ENCODE measurements around the gene SPATA6.
A peak's percentile ranks its signal among the peaks of the same experiment; 100 is the strongest.
"Not testable (repeated sequence)": the region's sequence is repeated elsewhere in the genome, so short reads cannot be mapped to it uniquely, and the experiment has no call there.

SPATA6 gene

DNA sequence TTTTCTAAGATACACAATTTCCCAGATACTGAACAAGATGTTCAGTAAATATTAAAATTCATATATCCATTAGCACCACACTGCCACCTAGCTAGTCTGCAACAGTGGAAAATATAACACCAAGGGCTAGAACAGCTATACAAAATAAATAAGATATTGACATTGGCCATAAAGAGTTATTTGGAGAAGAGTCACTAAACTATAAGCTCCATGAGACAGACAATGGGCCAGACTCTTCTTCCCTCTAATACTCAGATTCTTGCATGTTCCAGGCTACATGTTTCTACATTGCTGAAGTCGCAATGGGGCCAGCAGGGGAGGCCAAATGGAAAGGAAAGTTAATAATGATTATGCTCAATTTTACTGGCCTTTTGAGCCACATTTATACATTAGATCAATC lies 21.5 kb downstream of the SPATA6 start:
- no peak for ATAC-seq

DNA sequence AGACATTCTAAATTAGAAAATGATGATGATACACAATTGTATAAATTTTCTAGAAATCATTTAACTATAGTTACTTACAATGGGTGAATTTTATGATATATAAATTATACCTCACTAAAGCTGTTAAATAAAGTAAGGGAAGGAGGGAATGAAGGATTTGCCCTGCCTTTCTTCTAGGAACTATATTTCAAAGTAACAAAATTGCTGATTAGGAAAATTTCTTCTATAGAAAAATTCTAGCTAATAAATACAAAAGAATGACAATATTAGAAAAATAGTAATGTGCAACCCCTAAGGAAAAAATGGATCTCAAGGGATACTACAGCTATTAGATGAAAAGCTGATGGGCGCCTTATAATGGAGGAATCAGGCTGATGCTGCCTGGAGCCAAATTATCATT lies 23.1 kb downstream of the SPATA6 start:
- no peak for ATAC-seq

DNA sequence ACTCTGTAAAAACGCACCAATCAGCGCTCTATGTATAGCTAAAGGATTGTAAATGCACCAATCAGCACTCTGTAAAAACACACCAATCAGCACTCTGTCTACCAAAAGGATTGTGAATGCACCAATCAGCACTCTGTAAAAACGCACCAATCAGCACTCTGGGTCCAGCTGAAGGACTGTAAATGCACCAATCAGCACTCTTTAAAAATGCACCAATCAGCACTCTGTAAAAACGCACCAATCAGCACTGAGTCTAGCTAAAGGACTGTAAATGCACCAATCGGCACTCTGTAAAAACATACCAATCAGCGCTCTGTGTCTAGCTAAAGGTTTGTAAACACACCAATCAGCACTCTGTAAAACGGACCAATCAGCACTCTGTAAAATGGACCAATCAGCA lies 27.8 kb downstream of the SPATA6 start:
- not testable (repeated sequence) for ATAC-seq

DNA sequence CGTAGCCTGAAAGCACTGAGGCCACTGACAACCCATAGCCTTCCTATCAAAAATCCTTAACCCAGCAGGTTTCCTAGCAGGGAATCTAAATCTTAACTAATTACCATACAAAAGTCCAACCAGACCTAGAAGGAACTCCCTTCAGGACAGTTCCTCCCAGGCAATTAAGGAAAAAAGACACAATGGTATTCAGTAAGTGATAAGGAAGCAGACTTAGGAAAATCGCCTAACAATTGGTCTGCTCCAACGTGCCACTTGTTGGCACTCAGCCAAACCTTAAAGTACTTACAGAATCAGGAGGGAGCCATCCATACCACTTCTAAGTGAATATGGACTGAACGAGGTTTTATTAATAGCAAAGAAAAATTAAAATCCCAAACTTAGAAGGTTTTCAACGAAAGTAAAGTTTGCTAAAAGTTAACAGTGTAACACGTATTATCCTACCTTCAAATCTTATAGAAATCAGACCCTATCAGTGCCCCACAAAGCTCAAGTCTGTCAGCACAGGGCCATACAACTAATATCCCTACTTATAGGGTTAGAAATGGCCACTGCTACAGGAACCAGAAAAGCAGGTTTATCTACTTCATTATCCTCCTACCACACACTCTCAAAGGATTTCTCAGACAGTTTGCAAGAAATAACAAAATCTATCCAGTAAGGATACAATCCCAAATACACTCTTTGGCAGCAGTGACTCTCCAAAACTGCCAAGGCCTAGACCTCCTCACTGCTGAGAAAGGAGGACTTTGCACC lies 29.0 kb downstream of the SPATA6 start:
- ATAC-seq, result no peak

DNA sequence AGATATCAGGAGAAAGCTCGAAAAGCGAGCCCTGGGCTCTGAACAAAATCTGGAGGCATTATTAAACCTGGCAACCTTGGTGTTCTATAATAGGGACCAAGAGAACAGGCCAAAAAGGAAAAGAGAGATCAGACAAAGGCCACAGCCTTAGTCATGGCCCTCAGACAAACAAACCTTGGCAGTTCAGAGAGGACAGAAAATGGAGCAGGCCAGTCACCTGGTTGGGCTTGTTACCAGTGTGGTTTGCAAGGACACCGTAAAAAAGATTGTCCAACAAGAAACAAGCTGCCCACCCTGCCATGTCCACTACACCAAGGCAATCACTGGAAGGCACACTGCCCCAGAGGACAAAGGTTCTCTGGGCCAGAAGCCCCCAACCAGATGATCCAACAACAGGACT lies 31.2 kb downstream of the SPATA6 start:
- ATAC-seq, result not testable (repeated sequence)

DNA sequence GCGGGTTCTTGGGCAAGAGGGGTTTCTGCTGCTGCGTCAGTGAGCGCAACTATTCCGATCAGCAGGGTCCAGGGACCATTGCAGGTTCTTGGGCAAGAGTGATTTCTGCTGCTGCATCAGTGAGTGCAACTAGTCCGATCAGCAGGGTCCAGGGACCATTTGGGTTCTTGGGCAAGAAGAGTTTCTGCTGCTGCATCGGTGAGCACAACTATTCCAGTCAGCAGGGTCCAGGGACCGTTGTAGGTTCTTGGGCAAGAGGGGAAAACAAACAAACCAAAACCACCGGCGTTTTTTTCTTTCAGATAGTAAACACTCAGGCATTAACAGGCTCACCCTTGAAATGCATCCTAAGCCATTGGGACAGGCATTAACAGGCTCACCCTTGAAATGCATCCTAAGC lies 32.6 kb downstream of the SPATA6 start:
- ATAC-seq, result no peak

DNA sequence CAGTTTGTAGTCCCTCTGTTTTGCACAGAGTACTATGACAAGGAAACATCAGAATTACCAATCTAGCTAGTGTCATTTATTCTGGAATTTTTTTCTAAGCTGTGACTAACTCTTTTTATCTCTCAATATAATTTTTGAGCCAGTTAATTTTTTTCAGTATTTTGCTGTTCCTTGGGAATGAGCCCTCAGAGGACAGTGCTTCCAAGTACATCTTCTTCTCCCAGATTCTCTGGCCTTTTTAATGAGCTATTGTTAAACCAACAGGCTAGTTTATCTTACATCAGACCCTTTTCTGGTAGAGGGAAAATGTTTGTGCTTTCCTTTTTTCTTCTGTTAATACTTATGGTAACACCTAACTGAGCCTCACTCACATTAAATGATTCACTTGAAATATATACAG lies 34.6 kb downstream of the SPATA6 start:
- not testable (repeated sequence) for ATAC-seq

DNA sequence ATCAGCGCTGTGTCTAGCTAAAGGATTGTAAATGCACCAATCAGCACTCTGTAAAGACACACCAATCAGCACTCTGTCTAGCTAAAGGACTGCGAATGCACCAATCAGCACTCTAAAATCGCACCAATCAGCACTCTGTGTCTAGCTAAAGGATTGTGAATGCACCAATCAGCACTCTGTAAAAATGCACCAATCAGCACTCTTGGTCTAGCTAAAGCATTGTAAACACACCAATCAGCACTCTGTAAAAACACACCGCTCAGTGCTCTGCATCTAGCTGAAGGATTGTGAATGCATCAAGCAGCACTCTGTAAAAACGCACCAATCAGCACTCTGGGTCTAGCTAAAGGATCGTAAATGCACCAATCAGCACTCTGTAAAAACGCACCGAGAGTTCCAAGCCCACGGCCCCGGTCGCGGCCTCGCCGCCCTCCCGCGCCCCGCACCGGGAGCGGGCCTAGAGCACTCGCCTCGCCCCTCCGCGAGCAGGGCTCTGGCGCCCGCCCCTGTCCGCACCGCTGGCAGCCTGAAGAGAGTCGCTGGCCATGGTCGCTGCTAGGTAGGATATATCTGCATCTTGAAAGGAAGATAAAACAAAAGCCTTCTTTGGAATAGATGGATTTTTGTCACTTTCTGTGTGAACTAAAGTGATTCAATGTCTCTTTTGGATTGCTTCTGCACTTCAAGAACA lies 36.5 kb downstream of the SPATA6 start:
- peak in 1 of 2 donors; percentile 51 for ATAC-seq

DNA sequence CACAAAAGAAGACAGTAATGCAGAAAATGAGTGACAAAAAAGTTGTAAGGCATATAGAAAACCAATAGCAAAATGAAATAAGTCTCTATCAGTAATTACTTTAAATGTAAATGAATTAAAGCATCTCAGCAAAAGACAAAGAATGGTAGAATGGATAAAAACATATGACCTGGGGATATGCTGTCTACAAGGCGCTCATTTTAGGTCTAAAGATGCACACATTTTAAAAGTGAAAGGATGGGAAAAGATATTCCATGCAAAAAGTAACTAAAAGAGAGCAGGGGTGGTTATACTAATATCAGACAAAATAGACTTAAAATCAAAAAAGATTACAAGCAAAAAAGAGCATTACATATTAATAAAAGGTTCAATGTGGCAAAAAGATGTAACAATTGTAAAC lies 41.2 kb downstream of the SPATA6 start:
- ATAC-seq, result no peak

DNA sequence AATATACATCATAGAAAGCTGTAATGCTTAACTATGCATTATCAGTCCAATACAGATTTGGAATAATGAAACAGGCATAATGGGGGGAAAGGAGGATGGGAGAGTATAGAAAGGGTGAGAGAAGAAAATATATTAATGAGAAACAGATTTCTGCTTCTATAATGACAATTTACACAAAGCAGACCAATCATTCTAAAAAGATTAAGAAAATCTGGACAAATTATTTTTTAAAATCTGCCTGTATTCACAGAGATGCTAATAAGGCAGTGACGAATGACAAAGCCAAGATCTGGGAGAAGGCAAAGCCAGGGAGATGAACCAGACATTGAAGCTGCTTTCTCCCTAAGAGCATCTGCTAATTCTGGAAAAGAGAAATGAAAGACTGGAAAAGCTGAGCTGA lies 50.0 kb downstream of the SPATA6 start:
- no peak for ATAC-seq

DNA sequence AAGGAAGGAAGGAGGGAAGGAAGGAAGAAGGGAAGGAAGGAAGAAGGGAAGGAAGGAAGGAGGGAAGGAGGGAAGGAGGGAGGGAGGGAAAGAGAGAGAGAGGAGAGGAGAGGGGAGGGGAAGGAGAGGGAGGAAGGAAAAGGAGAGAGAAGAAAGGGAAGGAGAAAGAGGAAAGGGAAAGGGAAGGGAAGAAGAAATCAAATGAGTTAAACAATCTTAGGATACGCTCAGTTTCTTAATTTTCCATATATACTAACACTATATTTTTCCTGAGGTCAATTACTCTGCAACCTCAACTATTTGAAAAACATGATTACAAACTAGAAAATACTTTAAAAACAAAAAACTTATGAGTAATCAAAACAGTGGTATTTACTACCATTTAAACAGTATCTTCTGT lies 53.3 kb downstream of the SPATA6 start:
- ATAC-seq, result no peak

DNA sequence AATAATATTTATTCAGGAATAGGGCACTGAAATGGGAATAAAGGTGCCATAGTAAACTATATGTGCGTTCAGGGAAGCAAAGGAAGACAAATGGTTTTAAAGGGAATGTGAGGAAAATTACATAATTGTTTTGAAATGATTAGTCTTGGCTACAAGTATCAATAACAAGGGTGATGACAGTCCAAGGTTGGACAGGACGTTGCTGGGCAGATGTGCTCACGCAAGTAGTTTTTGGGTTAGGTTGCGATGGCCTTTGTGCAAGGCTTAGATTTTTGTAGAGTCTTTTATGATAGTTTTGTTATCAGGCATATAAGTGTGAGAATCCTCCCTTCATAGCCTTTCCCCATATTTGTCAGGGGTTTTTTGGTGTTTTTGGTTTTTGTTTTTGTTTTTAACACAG lies 57.0 kb downstream of the SPATA6 start:
- no peak for ATAC-seq

DNA sequence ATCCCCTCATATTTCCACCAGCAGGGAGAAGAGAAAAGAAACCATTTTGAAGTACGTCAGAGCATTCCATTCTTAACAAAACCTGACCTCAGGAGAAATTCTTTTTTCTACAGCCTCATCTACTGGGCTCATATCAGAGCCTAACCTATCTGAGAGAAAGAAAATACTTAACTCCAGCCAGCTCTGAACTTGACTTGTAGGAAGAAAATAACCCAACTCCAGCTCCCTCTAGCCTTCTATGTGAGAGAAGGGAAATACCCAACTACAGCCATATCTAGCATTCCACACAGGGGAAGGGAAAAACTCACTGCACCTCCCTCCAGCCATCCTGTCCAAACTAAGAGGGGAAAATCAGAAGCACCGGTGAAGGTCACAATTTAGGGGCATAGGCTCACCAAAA lies 57.7 kb downstream of the SPATA6 start:
- no peak for ATAC-seq

DNA sequence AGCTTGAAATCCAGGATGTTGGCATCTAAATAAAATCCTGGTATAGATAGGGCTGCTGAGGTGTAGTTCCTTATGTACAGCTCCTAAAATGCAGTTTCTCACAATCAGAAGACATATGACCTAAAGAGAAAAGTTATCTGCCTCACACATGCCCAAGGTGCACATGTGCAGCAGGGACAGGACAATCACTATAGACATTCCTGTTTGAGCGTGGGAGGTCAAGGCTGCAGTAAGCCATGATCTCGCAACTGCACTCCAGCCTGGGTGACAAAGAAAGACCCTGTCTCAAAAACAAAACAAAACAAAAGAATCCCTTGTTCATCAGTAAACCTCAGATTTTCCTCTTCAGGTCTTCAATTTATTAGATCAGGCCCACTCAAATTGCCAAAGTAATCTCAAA lies 66.1 kb downstream of the SPATA6 start:
- ATAC-seq, result no peak

DNA sequence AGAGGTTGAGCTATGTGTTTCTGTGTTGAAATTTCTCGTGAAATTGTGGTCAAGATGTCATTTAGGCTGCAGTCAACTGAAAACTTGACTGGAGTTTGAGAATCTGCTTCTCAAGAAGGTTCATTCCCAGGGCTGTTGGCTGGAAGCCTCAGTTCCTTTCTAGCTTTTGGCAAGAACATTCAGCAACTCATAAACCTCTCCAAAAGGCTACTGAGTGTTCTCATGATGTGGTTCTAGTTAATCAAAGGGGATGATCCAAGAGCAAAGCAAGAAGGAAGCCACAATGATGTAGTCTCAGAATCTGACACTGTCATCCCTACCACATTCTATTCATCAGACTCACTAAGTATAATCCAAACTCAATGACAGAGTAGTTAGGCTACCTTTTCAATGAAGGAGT lies 66.6 kb downstream of the SPATA6 start:
- ATAC-seq, result no peak

DNA sequence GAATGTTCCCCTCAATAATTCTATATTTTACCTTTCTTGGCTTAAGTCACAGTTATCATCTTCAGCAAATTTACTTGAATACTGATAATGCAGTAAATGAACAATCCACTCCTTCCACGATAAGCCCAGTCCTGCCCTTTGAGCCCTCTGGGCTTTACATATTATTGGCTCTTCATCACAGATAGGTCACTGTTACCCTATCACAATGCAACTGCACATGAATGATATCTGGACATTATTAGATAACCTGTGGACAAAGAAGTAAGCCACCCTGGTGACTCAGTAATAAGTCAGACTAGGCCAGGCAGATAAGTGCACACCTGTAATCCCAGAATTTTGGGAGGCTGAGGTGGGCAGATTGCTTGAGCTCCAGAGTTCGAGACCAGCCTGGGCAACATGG lies 69.4 kb downstream of the SPATA6 start:
- ATAC-seq, result no peak

DNA sequence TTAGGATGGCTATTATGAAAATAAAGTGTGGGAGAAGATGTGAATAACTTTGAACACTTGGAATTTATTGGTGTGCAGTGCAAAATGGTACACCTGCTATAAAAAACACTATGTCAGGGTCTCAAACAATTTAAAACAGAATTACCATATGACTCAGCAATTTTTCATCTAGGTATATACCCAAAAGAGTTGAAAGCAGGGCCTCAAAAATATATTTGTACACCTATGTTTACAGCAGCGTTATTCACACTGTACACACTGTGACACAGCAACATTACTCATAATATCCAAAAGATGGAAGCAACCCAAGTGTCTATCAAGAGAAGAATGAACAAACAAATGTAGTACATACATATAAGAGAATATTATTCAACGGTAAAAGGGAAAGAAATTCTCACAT lies 75.8 kb downstream of the SPATA6 start:
- ATAC-seq, result no peak

DNA sequence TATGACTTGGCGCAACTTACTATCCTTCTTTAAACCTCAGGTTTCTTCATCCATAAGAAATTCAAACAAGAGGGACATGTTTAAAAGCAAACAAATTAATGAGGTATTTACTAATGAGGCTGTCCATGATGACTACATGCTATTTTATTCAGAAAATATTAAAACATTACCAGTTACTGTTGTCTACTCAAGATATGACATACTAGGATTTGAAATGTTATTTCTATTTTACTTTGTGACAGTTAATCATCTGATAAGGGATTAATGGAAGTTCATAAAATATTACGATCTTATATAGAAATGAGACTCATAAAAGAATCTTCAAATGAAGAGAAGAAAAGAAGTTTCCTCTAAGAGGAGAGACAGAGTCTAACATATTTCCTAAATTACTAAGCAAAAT lies 80.1 kb downstream of the SPATA6 start:
- ATAC-seq, result no peak

DNA sequence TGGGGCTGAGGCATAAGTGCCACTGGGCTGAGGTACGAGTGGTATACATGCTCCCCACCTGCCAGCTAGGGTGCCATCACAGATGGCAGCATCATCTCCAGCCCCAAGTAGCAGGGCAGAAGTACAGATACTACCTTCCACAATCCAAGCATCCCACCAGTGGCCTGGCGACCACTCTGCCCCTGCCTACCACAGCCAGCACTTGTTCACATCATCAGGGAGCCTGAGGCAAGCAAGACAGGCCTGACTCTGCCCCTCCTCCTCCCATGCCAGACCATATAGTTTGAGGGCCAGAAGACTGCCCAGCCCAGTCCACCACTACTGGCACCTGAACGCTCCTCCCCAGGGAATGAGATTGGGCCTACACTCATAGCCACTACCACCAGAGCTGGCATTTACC lies 84.6 kb downstream of the SPATA6 start:
- ATAC-seq, result no peak

DNA sequence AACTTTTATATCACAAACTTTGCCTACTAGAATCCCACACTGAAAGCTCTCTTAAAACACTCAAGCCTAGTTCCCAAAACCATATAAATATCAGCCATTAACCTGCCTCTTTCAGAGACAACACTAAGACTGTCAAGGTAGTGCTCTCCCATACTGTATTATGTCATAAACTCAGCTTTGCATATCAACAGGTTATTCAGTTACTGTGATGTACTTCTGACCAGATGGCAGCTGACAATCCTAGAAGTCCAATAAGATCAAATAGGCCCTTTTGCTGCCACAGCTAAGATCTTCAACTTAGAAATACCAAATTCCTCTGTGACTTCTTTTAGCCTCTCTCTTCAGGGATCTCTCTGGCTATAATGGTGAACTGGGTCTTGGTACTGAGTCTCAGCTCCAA lies 97.2 kb downstream of the SPATA6 start:
- ATAC-seq, result no peak

DNA sequence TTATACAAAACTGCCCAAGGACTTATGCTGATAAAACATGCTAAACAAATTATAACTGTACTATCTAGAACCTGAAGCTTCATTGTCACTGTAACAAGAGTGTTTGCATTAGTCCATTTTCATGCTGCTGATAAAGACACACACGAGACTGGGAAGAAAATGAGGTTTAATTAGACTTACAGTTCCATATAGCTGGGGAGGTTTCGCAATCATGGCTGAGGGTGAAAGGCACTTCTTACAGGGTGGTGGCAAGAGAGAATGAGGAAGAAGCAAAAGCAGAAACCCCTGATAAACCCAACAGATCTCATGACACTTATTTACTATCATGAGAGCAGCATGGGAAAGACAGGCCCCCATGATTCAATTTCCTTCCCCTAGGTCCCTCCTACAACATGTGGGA lies 100.4 kb downstream of the SPATA6 start:
- no peak for ATAC-seq

DNA sequence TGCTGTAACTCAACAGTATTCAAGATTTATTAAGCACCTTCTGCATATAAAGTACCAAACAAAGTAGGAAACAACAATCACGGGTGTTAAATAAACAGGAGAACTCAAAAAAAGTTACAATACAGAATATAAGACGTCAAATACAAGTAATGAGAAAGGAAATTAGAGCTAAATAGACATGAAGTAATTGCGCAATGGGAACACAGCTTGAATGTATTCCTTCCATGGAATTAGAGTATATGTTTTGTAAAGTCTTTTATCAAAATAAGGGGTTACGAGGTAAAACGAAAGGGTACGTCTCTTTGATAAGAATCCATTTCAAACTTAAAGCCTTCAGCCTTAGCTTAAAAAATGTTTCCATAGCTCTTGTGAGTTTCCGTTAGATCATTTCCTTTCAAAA lies 109.1 kb downstream of the SPATA6 start:
- ATAC-seq, result no peak

DNA sequence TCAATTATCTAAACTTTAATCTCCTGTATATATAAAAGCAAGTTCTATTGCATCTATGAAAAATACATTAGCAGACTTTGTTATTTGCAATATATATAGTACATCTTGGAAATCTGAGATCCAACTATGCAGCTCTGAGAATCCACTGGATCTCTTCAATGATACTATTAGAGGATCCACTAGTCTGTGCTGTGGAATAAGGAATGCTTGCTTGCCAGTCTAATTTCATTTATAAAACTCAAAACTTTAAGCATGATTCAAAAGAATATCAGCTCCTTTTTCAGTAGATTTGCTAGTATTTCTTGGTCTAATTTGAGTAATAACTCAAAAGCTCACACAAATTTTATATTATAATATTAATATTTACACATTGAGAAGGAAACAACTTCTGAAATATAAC lies 115.1 kb downstream of the SPATA6 start:
- no peak for ATAC-seq

DNA sequence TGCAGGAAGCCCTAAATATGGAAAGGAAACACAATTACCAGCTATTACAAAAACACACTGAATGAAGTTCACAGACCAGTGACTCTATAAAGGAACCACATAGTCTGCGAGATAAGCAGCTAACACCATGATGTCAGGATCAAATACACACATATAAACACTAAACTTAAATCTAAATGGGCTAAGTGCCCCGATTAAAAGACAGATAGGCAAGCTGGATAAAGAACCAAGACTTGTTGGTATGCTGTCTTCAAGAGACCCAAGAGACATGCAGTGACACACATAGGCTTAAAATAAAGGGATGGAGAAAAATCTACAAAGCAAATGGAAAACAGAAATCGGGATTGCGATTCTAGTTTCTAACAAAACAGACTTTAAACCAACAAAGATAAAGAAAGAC lies 127.6 kb downstream of the SPATA6 start:
- no peak for ATAC-seq

DNA sequence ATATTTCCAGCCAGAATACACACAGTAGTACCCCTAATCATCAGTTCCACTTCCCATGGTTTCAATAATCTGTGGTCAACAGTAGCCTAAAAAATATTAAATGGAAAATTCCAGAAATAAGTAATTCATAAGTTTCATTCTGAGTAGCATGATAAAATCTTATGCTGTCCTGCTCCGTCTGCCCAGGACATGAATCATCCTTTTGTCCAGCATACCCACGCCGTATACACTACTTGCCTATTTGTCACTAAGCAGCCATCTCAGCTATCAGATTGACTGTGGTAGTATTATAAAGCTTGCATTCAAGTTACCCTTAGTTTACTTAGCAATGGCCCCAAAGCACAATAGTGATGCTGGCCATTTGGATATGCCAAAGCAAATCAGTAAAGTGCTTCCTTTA lies 130.8 kb downstream of the SPATA6 start:
- ATAC-seq, result no peak

Measured in activated CD4-positive, CD25-positive, alpha-beta regulatory T cell treated with anti-CD3 and anti-CD28 coated beads, Interleukin-2, amount 50 U/mL, for 24 hours (primary cell).